ENCODE data around the gene GSK3B. TPM values are rescaled to one million over a fixed set of nuclear protein-coding genes. Genes with fewer than 3 reads are reported as not detected.

The GSK3B gene
- total RNA-seq, 2 experiments from 2014 or later = 39.8 to 42.6 TPM

DNA sequence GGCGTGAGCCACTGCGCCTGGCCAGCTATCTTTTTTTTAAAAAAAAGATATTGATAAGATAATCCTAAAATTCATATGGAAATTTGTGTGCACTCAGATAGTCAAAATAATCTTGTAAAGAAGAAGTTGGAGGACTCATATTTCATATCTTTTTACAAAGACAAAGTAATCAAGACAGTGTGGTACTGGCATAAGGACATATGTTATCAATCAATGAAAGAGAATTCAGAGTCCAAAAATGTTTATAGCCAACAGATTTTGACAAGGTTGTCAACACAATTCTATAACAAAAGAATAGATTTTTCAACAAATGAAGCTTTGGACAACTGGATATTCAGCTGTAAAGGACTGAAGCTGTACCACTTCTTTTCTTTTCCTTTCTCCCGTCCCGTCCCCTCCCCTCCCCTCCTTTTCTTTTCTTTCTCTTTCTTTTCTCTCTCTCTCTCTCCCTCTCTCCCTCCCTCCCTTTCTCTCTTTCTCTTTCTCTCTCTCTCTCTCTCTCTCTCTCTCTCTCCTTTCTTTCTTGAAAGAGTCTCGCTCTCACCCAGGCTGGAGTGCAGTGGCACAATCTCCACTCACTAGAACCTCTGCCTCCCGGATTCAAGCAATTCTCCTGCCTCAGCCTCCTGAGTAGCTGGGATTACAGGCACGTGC is 126.8 kb downstream of the GSK3B start:
- no peaks in the 10 kb centered on the region for H3K27me3 Mint-ChIP-seq
- H3K27ac Mint-ChIP-seq = no peak overlapping the region
- no peak overlapping the region for H3K4me3 Mint-ChIP-seq
- DNase-seq (no peak), ATAC-seq (ENCODE audit: low read depth) (no peak)
- H3K36me3 Mint-ChIP-seq = peaks cover 18% of the 10 kb centered on the region
- POLR2A ChIA-PET = no interaction called here
- no peaks in the 10 kb centered on the region for H3K4me1 Mint-ChIP-seq
- H3K9me3 Mint-ChIP-seq = peaks cover 4% of the 10 kb centered on the region

GRCh38 chr3:119965692-119966091 is 128.6 kb downstream of the GSK3B start:
- H3K27ac Mint-ChIP-seq = no peak overlapping the region
- no peak overlapping the region for H3K4me3 Mint-ChIP-seq
- peaks cover 2% of the 10 kb centered on the region for H3K9me3 Mint-ChIP-seq
- H3K27me3 Mint-ChIP-seq = no peaks in the 10 kb centered on the region
- peaks cover under 1% of the 10 kb centered on the region for H3K4me1 Mint-ChIP-seq
- ATAC-seq (ENCODE audit: low read depth) (no peak), DNase-seq (no peak)
- peaks cover 26% of the 10 kb centered on the region for H3K36me3 Mint-ChIP-seq
- POLR2A ChIA-PET = no interaction called here

DNA sequence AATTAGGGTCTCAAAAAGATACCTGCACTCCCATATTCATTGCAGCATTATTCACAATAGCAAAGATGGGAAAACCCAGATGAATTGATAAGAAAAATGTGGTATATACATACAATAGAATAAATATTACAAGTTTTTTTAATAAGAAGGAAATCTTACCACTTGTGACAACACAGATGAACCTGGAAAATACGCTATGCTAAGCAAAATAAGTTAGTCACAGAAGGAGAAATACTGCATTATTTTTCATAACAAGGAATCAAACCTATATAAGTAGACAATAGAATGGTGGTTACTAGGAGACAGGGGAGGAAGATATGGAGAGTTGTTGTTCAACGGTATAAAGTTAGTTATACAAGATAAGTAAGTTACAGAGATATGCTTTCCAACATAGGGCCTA is 130.0 kb downstream of the GSK3B start:
- H3K4me3 Mint-ChIP-seq = no peak overlapping the region
- POLR2A ChIA-PET = interaction anchor here (0.7 kb wide), 1 partner anchor 131 kb away, joined by 3 read pairs; no protein-coding TSS in a partner anchor
- H3K4me1 Mint-ChIP-seq = peaks cover 3% of the 10 kb centered on the region
- peaks cover 2% of the 10 kb centered on the region for H3K9me3 Mint-ChIP-seq
- DNase-seq (no peak), ATAC-seq (ENCODE audit: low read depth) (no peak)
- H3K27ac Mint-ChIP-seq = no peak overlapping the region
- H3K36me3 Mint-ChIP-seq = peaks cover 29% of the 10 kb centered on the region
- H3K27me3 Mint-ChIP-seq = no peaks in the 10 kb centered on the region

DNA sequence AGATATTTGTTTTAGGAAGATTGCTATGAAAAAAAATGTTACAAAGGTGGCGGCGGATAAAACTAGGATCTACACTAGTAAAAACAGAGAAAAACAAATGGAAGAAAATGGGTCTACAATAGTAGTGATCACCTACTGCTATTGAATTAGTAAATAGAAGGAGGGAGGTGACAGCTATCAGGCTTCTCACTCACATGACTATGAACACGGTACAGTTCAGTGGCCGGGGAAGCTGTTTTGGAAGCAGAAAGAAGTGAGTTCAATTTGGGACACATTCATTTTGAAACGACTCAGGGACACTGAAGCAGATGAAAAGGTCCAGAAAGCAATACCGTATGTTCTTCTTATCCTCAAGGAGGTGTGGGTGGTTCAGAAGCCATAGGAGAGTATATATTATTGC is 138.3 kb downstream of the GSK3B start:
- H3K36me3 Mint-ChIP-seq = peaks cover 23% of the 10 kb centered on the region
- peaks cover 2% of the 10 kb centered on the region for H3K9me3 Mint-ChIP-seq
- ATAC-seq (ENCODE audit: low read depth) = no peak
- no peak overlapping the region for H3K27ac Mint-ChIP-seq
- POLR2A ChIA-PET = no interaction called here
- H3K4me3 Mint-ChIP-seq = no peak overlapping the region
- peaks cover 10% of the 10 kb centered on the region for H3K4me1 Mint-ChIP-seq
- no peak for DNase-seq
- H3K27me3 Mint-ChIP-seq = no peaks in the 10 kb centered on the region

DNA sequence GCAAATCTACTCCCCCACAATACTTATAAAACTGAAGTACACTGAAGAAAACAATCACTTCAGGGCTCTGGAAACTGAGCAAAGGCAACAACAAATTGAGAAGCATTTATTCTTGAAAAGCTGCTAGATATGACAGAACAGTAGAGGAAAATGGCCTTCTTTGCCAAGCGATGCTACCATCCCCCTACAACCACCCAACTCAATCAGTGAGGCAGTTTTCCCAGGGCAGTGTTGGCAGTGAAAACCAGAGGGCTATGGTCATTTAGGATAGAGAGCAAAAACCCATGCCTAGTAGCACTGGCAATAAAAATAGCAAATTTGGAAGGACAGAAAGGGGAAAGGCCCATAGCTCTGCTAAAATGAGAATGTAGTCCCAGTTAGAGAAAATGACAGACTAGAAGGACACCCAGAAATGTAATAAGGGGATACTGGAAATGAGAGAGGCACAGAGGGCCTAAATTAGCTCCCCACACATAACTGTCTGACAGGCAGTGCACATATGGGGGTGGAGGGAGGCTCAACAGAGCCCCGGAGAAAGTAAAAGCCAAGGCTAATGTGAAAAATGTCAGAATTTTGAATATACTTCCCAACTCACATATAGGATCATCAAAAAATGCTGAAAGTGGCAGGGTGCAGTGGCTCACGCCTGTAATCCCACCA is 143.5 kb downstream of the GSK3B start:
- Mint-ChIP-seq H3K9me3 (no peaks in the 10 kb centered on the region), H3K4me3 (no peak overlapping the region), H3K36me3 (peaks cover 13% of the 10 kb centered on the region), H3K4me1 (peaks cover 12% of the 10 kb centered on the region), H3K27ac (no peak overlapping the region), H3K27me3 (no peaks in the 10 kb centered on the region)
- DNase-seq = no peak
- POLR2A ChIA-PET = no interaction called here
- ATAC-seq (ENCODE audit: low read depth) = no peak

GRCh38 chr3:119945291-119945690 is 149.0 kb downstream of the GSK3B start:
- ATAC-seq (ENCODE audit: low read depth) = no peak
- Mint-ChIP-seq H3K9me3 (no peaks in the 10 kb centered on the region), H3K4me3 (no peak overlapping the region), H3K27me3 (no peaks in the 10 kb centered on the region), H3K36me3 (peaks cover 20% of the 10 kb centered on the region), H3K27ac (no peak overlapping the region), H3K4me1 (peaks cover 24% of the 10 kb centered on the region)
- POLR2A ChIA-PET = interaction anchor here (0.9 kb wide), 1 partner anchor 149 kb away, joined by 4 read pairs; the partner anchor contains the start of gene GSK3B
- no peak for DNase-seq

- Mint-ChIP-seq H3K4me1 (peaks cover 25% of the 10 kb centered on the region), H3K27ac (peak overlapping the region; percentile 22), H3K36me3 (peaks cover 20% of the 10 kb centered on the region), H3K4me3 (peak overlapping the region; percentile 11), H3K9me3 (no peaks in the 10 kb centered on the region), H3K27me3 (no peaks in the 10 kb centered on the region)
- POLR2A ChIA-PET = no interaction called here
- ATAC-seq (ENCODE audit: low read depth) = no peak
- DNase-seq = no peak
These were observed 150.2 kb downstream of the GSK3B start for GRCh38 chr3:119944091-119944490.

DNA sequence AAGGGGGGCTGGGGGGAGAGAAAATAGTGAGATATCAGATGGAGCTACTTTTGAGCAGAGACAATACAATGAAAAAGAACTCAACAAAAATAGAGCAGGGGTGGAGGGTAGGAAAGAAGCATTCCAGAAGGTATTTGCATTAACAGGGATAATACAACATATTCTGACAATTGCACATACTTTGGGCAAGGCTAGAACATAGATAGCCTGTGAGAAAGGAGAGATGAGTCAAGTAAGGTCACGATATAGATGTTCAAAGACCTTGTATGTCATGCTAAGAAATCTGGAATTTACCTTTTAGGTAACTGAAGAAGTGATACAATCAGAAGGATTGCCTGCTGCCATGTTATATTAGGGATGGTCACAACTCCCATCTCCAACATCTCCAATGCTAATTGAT is 155.2 kb downstream of the GSK3B start:
- Mint-ChIP-seq H3K27ac (no peak overlapping the region), H3K36me3 (peaks cover 19% of the 10 kb centered on the region), H3K4me1 (peaks cover 39% of the 10 kb centered on the region), H3K9me3 (peaks cover 1% of the 10 kb centered on the region), H3K4me3 (no peak overlapping the region), H3K27me3 (no peaks in the 10 kb centered on the region)
- no peak for DNase-seq
- no peak for ATAC-seq (ENCODE audit: low read depth)
- POLR2A ChIA-PET = no interaction called here

- Mint-ChIP-seq H3K27ac (peak overlapping the region; percentile 86), H3K27me3 (no peaks in the 10 kb centered on the region), H3K36me3 (peaks cover 18% of the 10 kb centered on the region), H3K4me1 (peaks cover 33% of the 10 kb centered on the region), H3K4me3 (peak overlapping the region; percentile 81), H3K9me3 (peaks cover 1% of the 10 kb centered on the region)
- DNase-seq (peak; percentile 42), ATAC-seq (ENCODE audit: low read depth) (peak; percentile 99)
- POLR2A ChIA-PET = interaction anchor here (0.6 to 1.2 kb wide), 2 partner anchors 23 to 158 kb away, joined by 4 to 11 read pairs; partner anchors contain the start of gene GSK3B
These were observed 157.0 kb downstream of the GSK3B start for GRCh38 chr3:119937229-119937628.

- H3K27ac Mint-ChIP-seq = no peak overlapping the region
- DNase-seq = no peak
- no peak for ATAC-seq (ENCODE audit: low read depth)
- H3K4me1 Mint-ChIP-seq = peaks cover 28% of the 10 kb centered on the region
- POLR2A ChIA-PET = no interaction called here
- H3K27me3 Mint-ChIP-seq = no peaks in the 10 kb centered on the region
- peaks cover 16% of the 10 kb centered on the region for H3K36me3 Mint-ChIP-seq
- peaks cover 1% of the 10 kb centered on the region for H3K9me3 Mint-ChIP-seq
- no peak overlapping the region for H3K4me3 Mint-ChIP-seq
These were observed 160.0 kb downstream of the GSK3B start for GRCh38 chr3:119934249-119934648.

DNA sequence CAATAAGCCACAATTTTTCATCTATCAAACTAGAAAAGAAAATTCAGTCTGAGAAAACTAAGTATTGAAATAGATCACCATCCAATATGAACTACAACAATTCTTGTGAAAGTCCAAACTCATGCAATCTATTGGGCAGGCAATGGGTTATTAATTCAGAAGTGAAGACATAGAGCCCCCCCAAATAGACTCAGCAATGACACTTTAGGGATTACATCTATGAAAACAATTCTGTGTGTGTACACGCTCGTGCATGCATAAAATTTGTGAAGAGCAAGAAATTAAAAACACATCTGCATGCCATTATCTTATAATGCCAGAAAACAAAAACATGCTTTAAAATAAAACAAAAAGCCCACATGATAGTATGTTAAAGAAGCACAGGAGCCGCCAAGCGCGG is 161.0 kb downstream of the GSK3B start:
- no peak overlapping the region for H3K27ac Mint-ChIP-seq
- peaks cover 16% of the 10 kb centered on the region for H3K36me3 Mint-ChIP-seq
- POLR2A ChIA-PET = no interaction called here
- peaks cover 1% of the 10 kb centered on the region for H3K9me3 Mint-ChIP-seq
- peaks cover 25% of the 10 kb centered on the region for H3K4me1 Mint-ChIP-seq
- DNase-seq (no peak), ATAC-seq (ENCODE audit: low read depth) (no peak)
- H3K27me3 Mint-ChIP-seq = no peaks in the 10 kb centered on the region
- H3K4me3 Mint-ChIP-seq = no peak overlapping the region

GRCh38 chr3:119930286-119930685 is 164.0 kb downstream of the GSK3B start:
- no peaks in the 10 kb centered on the region for H3K9me3 Mint-ChIP-seq
- POLR2A ChIA-PET = no interaction called here
- DNase-seq = no peak
- H3K27ac Mint-ChIP-seq = no peak overlapping the region
- H3K36me3 Mint-ChIP-seq = peaks cover 12% of the 10 kb centered on the region
- peaks cover 2% of the 10 kb centered on the region for H3K4me1 Mint-ChIP-seq
- H3K4me3 Mint-ChIP-seq = no peak overlapping the region
- no peak for ATAC-seq (ENCODE audit: low read depth)
- H3K27me3 Mint-ChIP-seq = no peaks in the 10 kb centered on the region

GRCh38 chr3:119927190-119927589 is 167.1 kb downstream of the GSK3B start:
- DNase-seq = no peak
- Mint-ChIP-seq H3K4me3 (no peak overlapping the region), H3K36me3 (peaks cover 8% of the 10 kb centered on the region), H3K9me3 (no peaks in the 10 kb centered on the region), H3K27ac (no peak overlapping the region), H3K4me1 (peaks cover 6% of the 10 kb centered on the region), H3K27me3 (no peaks in the 10 kb centered on the region)
- POLR2A ChIA-PET = no interaction called here
- no peak for ATAC-seq (ENCODE audit: low read depth)

Data from activated naive CD8-positive, alpha-beta T cell treated with anti-CD3 and anti-CD28 coated beads, Interleukin-2, amount 10 ng/mL, durations not matched to agents 7 days and 5 days (primary cell).